ENCODE data around the gene NGB. TPM values are rescaled to one million over a fixed set of nuclear protein-coding genes. Genes with fewer than 3 reads are reported as not detected.
"Not testable (repeated sequence)": the region's sequence is repeated elsewhere in the genome, so short reads cannot be mapped to it uniquely, and the experiment has no call there.

The NGB gene, protein sequence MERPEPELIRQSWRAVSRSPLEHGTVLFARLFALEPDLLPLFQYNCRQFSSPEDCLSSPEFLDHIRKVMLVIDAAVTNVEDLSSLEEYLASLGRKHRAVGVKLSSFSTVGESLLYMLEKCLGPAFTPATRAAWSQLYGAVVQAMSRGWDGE
- 4.9 TPM for total RNA-seq

DNA sequence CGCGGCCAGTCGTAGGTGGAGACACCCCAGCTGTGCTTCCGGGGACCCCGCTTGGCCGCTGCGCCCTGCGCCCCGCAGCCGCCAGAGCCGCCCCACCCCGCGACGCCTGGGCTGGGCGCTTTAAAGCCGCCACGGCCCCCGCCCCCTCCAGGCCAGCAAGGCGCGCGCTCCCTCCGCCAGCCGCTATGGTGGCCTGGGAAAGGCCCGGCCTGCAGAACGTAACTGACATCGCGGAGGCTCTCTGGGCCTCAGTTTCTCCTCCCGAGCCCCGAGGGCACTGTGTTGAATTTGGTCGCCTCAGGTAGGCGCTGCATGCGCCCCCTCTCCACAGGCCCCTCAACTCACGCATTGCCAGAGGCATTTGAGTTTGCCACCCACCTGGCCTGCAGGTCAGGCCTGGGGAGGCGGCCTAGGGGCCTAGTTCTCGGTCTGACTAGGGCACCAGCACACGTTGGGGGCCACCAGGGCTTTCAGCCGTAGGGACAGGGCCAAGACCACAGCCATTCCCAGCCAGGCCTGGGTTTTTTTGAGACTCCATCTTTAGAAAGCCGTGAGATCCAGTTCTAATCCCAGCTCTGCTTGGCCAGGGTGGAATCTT, at the start of gene NGB:
Gene NGB (minus strand): TSS at position 94 of the 598 bp plus-strand sequence. CDS start 269 bp downstream, outside the sequence.
- FAIRE-seq (no peak), DNase-seq (ENCODE audit: low spot score in 2 of 2) (no peak)

DNA sequence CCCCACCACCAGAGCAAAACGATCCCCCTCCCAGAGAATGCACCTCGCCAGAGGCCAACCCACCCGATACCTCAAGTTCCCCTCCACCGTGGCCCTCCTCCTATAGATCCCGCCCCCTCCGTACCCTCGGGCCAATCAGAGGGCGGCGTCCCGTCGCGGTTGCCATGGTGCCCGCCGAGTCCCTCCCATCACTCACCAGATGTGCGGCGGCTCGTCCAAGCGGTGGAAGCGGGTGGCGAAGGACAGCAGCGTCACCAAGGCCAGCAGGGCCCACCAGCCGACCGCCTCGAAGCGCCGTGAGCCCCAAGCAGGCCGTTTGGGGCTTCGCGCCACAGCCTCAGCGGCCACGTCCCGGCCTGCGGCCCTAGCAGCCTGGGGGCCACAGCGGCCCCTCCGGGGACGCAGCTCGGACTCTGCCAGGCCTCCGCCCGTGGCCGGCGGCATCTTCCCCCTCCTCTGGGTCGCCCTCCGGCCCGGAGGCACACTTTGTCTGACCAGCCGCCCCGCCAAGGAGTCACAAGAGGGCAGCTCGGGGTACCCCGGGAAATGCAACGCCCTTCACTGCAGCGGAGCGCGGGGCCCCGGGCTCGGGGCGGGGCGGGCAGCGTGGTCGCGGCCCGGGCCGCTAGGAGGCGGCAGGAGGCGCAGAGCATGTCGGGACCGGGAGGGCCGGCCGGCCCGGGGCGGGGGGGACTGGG, 49.4 kb upstream of the NGB start, which contains the start of gene POMT2:
Gene POMT2 (minus strand): TSS at position 646 of the 698 bp plus-strand sequence. CDS start 202 bp downstream, at position 444.
- no peak for FAIRE-seq

DNA sequence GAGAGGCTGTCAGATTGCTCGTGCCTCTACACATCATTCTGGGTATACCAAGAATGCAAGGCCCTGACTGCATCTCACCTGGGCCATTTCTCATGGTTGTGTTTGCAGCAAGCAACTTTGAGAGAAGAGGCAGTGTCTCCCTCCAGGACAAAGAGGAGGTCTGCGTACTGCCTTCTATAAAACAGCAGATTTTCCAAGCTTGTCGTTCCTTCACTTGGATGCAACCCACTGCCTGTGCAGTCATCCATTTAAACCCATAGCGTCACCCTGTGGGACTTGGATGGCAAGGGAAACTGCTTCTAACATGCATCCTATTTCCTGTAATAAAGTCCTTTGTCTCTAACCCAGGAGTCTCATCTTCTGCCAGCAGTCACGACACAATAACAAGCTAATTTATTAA, 48.4 kb upstream of the NGB start:
- DNase-seq (ENCODE audit: low spot score in 2 of 2): no peak
- FAIRE-seq: no peak

More for the DNA sequence above, 49.4 kb upstream of the NGB start, which contains the start of gene POMT2:
- peak; percentile 74 to 81 for DNase-seq (ENCODE audit: low spot score in 2 of 2)

DNA sequence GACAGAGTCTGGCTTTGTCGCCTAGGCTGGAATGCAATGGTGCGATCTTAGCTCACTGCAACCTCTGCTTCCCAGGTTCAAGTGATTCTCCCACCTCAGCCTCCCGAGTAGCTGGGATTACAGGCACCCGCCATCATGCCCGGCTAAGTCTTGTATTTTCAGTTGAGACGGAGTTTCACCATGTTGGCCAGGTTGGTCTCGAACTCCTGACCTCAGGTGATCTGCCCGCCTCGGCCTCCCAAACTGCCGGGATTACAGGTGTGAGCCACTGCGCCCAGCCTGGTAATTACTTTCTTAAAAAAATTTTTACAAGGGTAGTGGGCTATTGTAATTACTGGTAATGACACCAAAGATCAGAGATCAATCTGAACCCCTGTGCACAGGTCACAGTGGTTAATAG, 47.8 kb upstream of the NGB start:
- not testable (repeated sequence) for DNase-seq (ENCODE audit: low spot score in 2 of 2); FAIRE-seq

DNA sequence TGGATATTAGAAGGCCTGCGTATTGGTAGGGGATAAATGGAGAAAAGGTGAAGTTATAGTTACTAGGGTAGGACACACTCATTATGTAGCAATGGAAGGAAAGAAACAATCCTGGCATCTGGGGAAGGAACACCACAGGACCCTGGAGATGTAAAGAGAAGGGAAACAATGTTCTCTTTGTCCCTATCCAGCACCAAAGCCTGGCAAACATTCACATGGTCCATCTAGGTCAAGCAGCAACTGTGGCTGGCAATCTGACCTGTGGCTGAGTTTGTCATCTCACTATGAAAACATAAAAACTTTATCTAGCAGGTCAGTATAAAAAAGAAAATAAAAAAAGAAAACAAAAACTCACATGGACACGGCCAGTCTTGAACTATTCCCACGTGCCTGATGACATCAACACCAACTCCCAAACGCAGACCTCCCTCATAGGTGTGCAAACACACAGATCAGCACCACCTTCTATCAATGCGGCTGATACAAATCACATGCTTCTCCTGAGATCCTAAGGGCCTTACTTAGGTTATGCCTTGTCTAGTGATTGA, 47.1 kb upstream of the NGB start:
- no peak for FAIRE-seq
- DNase-seq (ENCODE audit: low spot score in 2 of 2): no peak

DNA sequence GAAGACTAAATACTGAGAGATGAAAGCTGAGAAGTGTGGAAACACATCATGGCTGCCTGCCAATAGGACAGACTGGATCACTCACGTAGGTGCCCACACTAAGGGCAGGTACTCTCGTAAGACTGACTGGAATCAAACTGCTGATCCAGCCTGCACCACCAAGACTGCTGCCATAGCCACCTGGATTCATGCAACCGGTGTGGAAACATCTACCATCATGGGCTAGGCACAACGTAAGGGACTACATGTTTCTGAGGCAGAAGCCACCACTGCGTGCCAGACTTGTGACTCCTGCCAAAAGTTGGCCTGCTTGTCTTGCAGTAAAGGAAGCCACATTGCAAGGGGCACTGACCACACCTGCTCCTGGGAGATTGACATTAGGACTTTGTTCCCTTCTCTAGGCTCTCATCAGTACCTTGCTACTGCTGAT, 45.9 kb upstream of the NGB start:
- DNase-seq (ENCODE audit: low spot score in 2 of 2): no peak

DNA sequence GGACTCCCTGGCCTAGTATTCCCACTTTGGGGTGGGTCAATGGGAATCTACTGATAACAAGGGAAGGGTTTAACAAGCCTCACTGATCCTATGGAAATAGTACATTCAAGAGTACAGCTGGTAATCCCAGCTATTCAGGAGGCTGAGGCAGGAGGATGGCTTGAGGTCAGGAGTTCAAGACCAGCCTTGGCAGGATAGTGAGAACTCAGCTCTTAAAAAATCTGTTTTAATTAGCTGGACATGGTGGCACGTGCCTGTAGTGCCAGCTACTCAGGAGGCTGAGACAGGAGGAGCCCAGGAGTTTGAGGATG, 45.1 kb upstream of the NGB start:
- FAIRE-seq: no peak
- no peak for DNase-seq (ENCODE audit: low spot score in 2 of 2)

More for the DNA sequence above, 45.9 kb upstream of the NGB start:
- no peak for FAIRE-seq

DNA sequence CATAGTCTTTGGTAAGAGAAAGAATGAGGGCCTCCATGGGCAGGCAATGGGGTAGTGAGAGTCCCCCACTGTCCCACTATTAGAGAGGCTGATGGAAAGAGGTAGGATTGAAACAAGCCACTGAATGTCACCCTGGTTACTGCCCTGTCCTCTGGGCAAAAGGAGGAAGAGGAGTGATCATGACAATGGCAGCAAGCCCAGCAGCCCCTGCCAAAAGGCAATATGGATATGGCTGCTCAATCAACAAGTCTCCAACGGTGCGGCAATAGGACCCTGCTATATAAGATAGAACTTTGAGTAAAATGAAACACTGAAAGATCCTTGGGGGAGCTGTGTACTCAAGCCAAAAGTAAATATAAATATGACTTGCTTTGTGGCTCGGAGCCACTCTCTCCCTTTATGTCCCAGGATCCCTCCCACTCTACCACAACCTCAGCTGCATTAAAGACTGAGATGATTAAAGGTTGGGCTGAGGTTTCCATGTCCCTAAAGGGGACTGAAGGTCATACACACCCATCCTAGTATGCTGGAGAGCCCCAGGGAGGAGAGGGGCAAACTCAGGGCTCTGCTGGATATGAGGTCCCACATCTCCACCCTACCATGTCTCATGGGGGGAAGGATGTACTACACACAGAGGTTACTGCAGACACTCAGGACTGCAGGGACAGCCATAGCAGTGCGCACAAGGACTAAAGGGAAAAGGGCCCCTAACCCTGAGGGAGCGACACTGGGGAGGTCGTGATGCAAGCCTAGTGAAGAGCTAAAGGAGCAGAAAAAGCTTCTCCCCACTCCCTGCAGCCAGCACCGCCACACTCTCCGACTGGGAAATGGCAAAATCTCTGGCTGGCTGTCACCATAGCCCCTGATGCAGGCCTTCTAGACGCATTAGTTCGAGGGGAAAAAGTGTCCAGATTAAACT, 43.8 kb upstream of the NGB start:
- no peak for DNase-seq (ENCODE audit: low spot score in 2 of 2)
- no peak for FAIRE-seq

DNA sequence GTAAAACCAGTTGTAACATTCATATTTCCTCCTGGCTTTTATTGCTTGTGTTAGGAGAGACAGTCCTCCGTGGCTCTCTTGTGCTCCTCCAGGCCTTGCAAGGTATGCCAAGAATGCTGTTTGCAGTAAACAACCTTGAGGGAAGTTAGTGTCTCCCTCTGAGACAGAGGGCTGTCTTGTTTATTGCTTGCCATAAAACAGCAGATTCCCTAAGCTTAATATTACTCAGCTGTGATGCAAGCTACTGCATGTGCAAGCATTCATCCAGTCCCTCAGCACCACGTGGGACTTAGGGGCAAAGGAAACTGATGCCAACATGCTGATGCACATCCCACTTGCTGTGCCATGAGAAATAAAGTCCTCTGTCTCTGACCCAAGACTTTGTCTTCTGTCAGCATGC, 43.0 kb upstream of the NGB start:
- FAIRE-seq (no peak), DNase-seq (ENCODE audit: low spot score in 2 of 2) (no peak)

DNA sequence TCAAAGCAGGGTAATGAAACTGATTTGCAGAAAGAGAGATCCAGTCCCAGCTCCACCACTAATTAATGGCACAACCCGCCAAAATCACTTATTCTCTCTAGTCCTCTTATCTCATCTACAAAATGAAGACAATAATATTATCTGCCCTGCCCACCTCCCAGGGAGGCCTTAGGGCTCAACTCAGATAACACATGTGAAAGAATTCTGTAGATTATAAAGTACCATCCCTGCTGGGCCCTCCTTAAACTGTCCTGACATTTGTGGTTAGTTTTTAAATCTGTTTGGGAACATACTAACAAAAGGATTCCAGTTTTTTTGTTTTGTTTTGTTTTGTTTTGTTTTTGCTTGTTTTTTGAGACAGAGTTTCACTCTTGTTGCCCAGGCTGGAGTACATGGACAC, 42.4 kb upstream of the NGB start:
- FAIRE-seq: no peak
- DNase-seq (ENCODE audit: low spot score in 2 of 2): no peak

DNA sequence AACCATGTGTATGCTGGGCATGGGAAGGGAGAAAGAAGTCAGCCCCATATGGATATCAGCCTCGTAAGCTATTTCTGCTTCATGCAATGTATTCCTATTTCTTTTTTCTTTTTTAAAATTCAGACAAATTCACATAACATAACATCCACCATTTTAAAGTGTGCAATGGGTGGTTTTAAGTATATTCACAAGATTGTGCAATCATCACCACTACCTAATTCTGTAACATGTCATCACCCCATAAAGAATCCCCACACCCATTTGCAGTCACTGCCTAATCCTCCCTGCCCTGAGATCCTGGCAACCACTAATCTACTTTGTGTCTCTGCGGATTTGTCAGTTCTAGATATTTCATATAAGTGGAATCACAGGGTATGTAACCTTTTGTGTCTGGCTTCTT, 40.2 kb upstream of the NGB start:
- FAIRE-seq (no peak), DNase-seq (ENCODE audit: low spot score in 2 of 2) (no peak)

DNA sequence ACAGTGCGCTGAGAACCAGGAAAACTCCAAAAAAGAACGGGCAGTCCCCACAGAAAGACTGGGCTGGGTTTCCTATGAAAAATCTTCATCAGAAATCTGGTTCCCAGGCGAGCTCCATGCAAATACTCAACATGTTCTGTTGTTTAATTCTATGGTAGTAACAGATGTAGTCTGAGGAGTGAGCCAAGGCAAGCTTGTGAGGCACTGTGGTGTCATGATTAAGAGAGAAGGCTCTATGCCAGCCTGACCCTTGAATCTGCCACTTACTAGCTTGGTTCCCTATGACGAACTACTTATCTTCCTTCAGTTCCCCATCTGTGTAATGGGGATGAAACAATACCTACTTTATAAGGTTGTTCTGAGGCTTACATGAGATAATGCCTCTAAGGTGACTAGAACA, 39.0 kb upstream of the NGB start:
- FAIRE-seq (no peak), DNase-seq (ENCODE audit: low spot score in 2 of 2) (no peak)

DNA sequence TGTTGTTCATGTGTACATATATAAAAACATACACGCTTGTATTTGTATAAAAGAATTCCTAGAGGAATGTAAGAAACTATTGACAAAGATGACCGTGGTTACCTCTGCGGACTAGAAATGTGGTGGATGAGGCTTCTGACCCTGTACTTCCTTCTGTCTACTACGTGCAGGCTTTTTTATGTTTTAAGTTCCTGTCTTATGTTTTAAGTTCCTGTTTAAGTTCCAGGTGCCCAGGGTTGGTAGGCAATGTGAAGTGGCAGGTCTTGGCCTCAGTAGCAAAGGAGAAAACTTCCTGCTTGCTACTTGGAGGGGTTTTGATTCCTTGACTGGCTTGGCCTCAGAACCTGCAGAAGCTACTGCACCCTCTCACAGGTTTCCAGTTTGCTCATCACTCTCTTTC, 38.1 kb upstream of the NGB start:
- no peak for DNase-seq (ENCODE audit: low spot score in 2 of 2)
- no peak for FAIRE-seq

DNA sequence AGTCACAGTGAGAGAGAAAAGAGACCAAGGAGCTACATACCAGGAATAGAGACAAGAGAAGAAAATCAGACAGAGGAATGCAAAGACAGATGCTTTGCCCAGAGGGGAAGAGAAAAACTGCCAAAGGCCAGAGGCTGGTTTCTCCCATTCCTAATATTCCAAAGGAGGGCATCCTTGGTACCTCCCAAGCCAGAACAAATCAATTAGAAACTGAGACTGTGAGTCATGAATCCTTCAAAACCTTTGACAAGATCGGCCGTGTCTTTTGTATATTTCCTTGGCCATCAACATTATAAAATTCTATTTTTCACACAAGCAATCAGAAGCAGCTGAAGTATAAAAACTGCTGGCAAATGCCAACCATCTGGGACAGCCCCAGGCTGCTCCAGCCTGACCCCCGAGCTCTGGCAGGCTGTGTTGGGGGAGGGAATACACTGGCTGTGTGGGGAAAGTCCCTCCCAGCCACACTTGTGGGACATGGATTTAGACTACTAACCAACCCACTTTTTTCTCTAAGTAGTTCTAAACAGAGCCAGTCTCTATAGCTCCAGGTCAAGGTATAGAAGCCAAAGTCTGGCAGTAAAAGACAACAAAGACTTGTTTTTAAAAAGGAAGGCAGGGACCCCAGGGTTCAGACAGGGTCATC, 36.0 kb upstream of the NGB start:
- DNase-seq (ENCODE audit: low spot score in 2 of 2) (no peak), FAIRE-seq (no peak)

DNA sequence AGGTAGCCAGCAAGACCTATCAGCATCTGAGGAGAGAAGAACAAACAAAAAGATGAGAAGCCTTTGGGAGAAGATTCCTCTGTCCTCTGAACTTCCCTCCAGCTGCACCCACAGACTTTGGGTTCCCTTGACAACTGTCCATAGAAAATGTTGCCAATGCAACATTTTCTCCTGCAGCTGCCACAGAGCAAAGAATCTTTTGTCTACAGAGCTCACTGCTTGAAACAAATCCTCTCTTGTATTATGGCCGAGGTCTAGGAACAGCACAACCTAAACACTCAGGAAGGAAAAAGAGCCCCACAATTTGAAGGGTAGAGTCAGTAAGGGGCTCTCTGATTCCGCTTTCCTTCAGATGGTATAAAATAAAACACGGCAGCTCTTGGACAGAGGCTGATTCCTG, 35.4 kb upstream of the NGB start:
- no peak for DNase-seq (ENCODE audit: low spot score in 2 of 2)
- FAIRE-seq: peak; percentile 30

DNA sequence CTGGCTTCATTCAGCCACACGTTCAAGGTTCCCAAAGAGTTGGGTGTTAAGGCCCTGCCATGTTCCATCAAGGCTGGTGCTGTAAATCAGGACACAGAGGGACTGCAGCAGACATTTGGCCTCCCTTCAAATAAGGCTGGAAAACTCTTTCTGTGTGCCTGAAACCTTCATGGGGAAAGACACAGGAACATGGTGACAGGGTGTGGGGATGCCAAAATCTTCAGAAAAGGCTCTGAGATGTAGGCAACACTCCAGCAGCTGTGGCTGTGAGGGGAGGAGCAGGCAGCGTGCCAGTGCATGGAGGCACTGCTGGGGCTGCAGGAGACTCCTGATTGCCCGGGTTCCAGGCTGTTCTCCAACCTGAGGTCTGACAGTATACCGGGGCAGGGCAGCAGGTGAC, 34.7 kb upstream of the NGB start:
- DNase-seq (ENCODE audit: low spot score in 2 of 2) (no peak), FAIRE-seq (no peak)

DNA sequence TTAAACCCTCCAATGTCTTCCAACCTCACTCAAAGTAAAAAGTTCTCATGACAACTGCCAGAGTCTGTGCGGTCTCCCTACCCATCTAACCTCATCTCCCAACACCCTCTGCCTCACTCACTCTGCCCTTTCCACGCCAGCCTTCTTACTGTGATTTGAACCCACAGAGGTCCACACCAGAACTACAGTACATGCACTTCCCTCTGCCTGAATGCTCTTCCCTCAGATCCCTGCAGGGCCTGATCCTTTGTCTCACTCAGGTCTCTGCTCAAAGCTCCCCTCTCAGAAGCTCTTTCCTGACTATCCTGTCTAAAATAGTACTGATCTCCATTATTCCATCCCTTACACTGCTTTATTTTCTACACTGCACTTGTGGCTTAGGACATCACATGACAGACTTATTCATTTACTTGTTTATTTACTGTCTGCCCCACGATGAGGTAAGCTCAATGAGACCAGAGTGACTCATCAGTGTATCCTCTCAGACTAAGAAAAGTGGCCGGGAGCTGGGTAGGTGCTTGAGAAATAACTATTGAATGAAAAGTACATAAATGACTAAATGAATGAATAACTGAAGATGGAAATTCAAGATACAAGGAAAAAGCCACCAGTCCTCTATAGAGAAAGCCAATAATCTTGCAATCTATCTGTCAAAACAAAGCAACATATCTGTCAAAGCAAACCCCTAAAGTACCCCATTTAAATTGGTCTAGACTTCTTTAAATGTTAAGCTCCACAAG, 32.6 kb upstream of the NGB start:
- no peak for DNase-seq (ENCODE audit: low spot score in 2 of 2)
- FAIRE-seq: no peak

DNA sequence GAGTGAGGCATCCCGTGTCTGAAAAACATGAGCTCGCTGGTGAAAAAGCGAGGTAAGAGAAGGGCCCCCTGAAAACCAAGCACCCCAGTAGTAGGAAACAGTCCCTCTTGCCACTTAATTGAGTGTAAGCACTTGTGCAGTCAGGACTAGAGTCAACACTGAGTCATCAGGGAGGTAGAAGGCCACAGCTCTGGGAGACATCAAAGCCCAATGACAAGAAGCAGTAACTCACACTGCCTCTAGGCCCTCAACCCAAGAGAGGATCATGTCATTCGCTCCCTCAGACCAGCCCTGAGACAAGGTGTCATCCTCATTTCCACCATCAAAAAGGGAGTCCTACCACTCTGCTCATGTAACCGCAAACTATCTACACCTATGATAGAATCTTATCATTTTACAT, 31.9 kb upstream of the NGB start:
- DNase-seq (ENCODE audit: low spot score in 2 of 2) (no peak), FAIRE-seq (no peak)

DNA sequence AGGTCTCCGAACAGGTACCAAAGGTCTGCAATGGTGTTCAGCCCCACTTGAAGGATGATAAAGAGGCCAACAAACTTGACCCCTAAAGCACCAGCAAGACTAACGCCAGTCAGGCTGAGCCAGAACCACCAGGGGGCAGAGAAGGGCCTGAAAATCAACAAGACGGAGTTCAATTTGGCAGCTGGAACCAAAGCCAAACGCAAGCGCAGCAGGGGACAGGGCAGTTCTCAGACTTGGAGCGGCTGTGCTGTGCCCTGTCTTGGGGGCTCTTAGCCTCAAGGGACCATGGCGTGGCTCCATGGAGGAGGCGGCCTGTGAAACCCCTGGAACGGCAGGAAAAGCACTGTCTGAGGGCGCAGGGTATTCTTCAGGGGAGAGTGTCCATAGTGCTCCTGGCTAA, 30.1 kb upstream of the NGB start:
- FAIRE-seq (no peak), DNase-seq (ENCODE audit: low spot score in 2 of 2) (peak; percentile 42 to 54)

DNA sequence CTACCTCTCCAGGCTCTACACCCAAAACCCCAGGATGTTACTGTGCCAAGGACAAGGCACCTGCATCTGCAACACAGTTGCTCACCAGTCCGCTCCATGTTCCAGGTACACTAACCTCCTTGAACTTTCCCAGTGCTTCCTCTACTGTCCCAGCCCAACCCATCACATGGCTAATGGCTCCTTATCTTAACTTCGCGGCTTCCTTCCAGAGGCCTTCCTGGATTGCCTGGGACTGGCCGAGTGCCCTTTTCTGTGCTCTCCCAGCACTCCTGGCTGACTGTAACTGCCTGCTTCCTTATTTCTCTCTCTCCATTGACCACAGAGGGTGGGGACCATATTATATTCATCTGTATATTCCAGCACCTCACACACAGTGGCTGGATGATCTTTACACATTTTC, 28.8 kb upstream of the NGB start:
- DNase-seq (ENCODE audit: low spot score in 2 of 2): no peak
- FAIRE-seq: no peak
